ENCODE results near the gene DRC1. TPM values are rescaled to one million over a fixed set of nuclear protein-coding genes. Genes with fewer than 3 reads are reported as not detected.
"Not testable (repeated sequence)": the region's sequence is repeated elsewhere in the genome, so short reads cannot be mapped to it uniquely, and the experiment has no call there.

Gene DRC1
- total RNA-seq: not detected

- Mint-ChIP-seq H3K4me1 (ENCODE audit: low read depth in 2 of 2) (peaks cover 6 to 7% of the 10 kb centered on the region in 2 donors), H3K4me3 (no peak within 1 kb of the TSS), H3K27ac (no peak within 1 kb of the TSS), H3K27me3 (peaks cover 0 to 5% of the 10 kb centered on the region in 2 donors), H3K9me3 (no peaks in the 10 kb centered on the region), H3K36me3 (peaks cover 3% of the 10 kb centered on the region)
- DNase-seq (ENCODE audit: low spot score): no peak
- ATAC-seq: peak; percentile 57 to 59
Measured at GRCh38 chr2:26401739-26402541, at the start of gene DRC1. TSS of gene DRC1 (plus strand) at chr2:26401920. CDS start at chr2:26401990, 70 bp downstream.

DNA sequence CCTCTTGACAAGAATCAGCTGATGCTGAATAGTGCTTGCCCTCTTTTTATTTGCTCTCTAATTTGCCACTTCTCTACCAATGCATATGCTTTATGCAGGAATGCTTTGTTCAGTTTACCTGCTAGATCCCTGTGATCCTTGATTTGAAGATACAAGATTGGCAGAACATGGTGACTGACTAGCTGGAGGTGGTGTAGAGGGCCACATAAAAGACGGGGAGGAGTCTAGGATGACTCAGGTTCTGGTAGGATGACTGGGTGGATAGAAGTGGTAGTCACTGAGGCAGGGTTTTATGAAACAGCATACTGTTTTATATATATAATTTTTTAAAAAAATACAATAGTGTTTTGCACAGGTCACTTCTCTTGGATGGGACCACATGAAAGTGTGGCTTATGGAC, 48.8 kb upstream of the DRC1 start:
- Mint-ChIP-seq H3K27ac (no peak overlapping the region), H3K4me3 (no peak overlapping the region), H3K4me1 (ENCODE audit: low read depth in 2 of 2) (peaks cover 35 to 49% of the 10 kb centered on the region in 2 donors), H3K27me3 (no peaks in the 10 kb centered on the region), H3K9me3 (no peaks in the 10 kb centered on the region), H3K36me3 (peaks cover 6% of the 10 kb centered on the region)
- ATAC-seq (peak in 1 of 2 donors; percentile 58), DNase-seq (ENCODE audit: low spot score) (no peak)

- H3K36me3 Mint-ChIP-seq: not testable (repeated sequence)
Measured at GRCh38 chr2:26354469-26354868, 47.3 kb upstream of the DRC1 start.

DNA sequence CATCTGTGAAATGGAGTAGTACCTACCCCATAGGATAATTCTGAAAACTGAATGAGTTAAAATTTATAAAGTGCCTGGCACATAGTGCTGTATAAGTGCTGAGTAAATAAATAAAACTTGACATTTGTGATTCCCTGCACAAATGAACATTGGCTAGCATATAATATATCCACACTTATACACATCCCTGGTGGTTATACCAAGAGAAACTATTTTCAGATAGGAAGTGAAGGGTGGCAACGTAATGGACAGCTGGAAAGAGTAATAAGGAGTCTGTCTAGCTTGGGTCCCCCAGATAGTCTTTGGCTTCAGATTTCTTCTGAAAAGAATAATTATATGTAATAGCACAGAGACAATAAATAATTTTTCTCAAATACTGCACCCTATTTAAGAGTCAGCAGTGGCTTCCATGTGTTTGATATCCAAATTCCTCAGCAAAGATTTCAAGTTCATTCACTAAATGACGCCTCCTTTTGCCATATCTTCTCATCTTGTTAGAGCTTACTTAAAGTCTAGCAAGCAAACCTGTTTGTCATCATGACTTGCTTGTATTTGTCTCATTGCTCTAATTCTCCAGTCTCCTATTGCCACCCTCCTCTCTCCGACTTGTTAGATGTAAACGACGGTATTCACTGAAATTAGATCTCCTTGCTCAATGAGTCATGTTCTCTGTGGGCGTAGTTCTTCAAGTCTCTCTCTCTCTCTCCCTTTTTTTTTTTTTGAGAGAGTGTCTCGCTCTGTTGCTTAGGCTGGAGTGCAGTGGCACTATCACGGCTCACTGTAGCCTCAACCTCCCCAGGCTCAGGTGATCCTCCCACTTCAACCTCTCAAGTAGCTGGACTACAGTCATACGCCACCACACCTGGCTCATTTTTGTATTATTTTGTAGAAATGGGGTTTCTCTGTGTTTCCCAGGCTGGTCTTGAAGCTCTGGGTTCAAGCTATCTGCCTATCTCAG, 46.4 kb upstream of the DRC1 start:
- no peak for ATAC-seq
- DNase-seq (ENCODE audit: low spot score): no peak
- H3K27me3 Mint-ChIP-seq: no peaks in the 10 kb centered on the region
- H3K27ac Mint-ChIP-seq: no peak overlapping the region
- H3K36me3 Mint-ChIP-seq: no peaks in the 10 kb centered on the region
- H3K4me1 Mint-ChIP-seq (ENCODE audit: low read depth in 2 of 2): peaks cover 36 to 52% of the 10 kb centered on the region in 2 donors
- H3K4me3 Mint-ChIP-seq: no peak overlapping the region
- H3K9me3 Mint-ChIP-seq: no peaks in the 10 kb centered on the region

More at GRCh38 chr2:26354469-26354868, 47.3 kb upstream of the DRC1 start:
- ATAC-seq; DNase-seq (ENCODE audit: low spot score); H3K27ac Mint-ChIP-seq; H3K27me3 Mint-ChIP-seq; H3K4me3 Mint-ChIP-seq; H3K9me3 Mint-ChIP-seq: not testable (repeated sequence)
- H3K4me1 Mint-ChIP-seq (ENCODE audit: low read depth in 2 of 2): peaks cover 33 to 47% of the 10 kb centered on the region in 2 donors

GRCh38 chr2:26356111-26356510, 45.6 kb upstream of the DRC1 start:
- Mint-ChIP-seq H3K36me3 (no peaks in the 10 kb centered on the region), H3K9me3 (no peaks in the 10 kb centered on the region), H3K27ac (no peak overlapping the region), H3K4me1 (ENCODE audit: low read depth in 2 of 2) (peaks cover 39 to 60% of the 10 kb centered on the region in 2 donors), H3K4me3 (no peak overlapping the region), H3K27me3 (no peaks in the 10 kb centered on the region)
- ATAC-seq (no peak), DNase-seq (ENCODE audit: low spot score) (no peak)

GRCh38 chr2:26356771-26357170, 44.9 kb upstream of the DRC1 start:
- H3K9me3 Mint-ChIP-seq: no peaks in the 10 kb centered on the region
- ATAC-seq (no peak), DNase-seq (ENCODE audit: low spot score) (no peak)
- H3K36me3 Mint-ChIP-seq: no peaks in the 10 kb centered on the region
- H3K27ac Mint-ChIP-seq: no peak overlapping the region
- H3K27me3 Mint-ChIP-seq: no peaks in the 10 kb centered on the region
- no peak overlapping the region for H3K4me3 Mint-ChIP-seq
- H3K4me1 Mint-ChIP-seq (ENCODE audit: low read depth in 2 of 2): peaks cover 34 to 55% of the 10 kb centered on the region in 2 donors

- Mint-ChIP-seq H3K27me3 (no peaks in the 10 kb centered on the region), H3K27ac (no peak overlapping the region), H3K4me3 (no peak overlapping the region), H3K9me3 (no peaks in the 10 kb centered on the region), H3K36me3 (no peaks in the 10 kb centered on the region), H3K4me1 (ENCODE audit: low read depth in 2 of 2) (peaks cover 36 to 53% of the 10 kb centered on the region in 2 donors)
- ATAC-seq (no peak), DNase-seq (ENCODE audit: low spot score) (no peak)
Measured at GRCh38 chr2:26359886-26360473, 41.7 kb upstream of the DRC1 start.

DNA sequence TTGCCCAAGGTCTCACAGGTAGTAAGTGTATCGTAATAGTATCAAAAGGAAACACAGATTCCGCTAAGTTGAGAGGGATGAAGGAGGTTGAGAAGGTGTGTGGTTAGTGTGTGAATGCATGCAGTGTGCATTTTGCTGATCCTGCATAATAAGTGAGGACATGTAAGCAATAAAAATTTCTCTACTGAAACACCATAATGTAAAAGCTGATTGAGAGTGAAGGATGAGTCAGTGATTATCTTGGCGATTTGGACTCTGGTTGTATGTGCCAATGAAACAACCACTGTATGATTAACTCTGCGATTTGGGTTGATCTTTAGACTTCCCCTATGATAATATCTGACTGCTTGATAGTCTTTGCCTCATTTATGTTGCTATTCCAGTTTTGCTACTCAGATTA, 38.4 kb upstream of the DRC1 start:
- Mint-ChIP-seq H3K4me1 (ENCODE audit: low read depth in 2 of 2) (peaks cover 20 to 31% of the 10 kb centered on the region in 2 donors), H3K4me3 (no peak overlapping the region), H3K27ac (peak overlapping the region in 1 of 2 donors; percentile 4), H3K36me3 (peaks cover 7% of the 10 kb centered on the region), H3K9me3 (no peaks in the 10 kb centered on the region), H3K27me3 (no peaks in the 10 kb centered on the region)
- no peak for DNase-seq (ENCODE audit: low spot score)
- peak in 1 of 2 donors; percentile 70 for ATAC-seq

DNA sequence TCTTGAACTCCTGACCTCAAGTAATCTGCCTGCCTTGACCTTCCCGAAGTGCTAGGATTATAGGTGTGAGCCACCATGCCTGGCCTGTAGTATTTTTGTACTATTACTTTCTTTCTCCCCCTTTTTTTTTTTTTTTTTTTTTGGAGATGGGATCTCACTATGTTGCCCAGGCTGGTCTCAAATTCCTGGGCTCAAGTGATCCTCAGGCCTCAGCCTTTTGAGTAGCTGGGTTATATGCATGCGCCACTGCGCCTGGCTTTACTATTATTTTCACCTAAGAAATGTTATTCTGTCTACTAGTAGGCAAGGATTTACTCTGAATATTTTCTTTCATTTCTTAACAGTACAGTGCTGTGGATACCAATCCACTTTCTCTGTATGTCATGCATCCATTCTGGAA, 37.8 kb upstream of the DRC1 start:
- H3K9me3 Mint-ChIP-seq: no peaks in the 10 kb centered on the region
- H3K27me3 Mint-ChIP-seq: no peaks in the 10 kb centered on the region
- no peak overlapping the region for H3K27ac Mint-ChIP-seq
- peaks cover 19 to 29% of the 10 kb centered on the region in 2 donors for H3K4me1 Mint-ChIP-seq (ENCODE audit: low read depth in 2 of 2)
- ATAC-seq: no peak
- peaks cover 9% of the 10 kb centered on the region for H3K36me3 Mint-ChIP-seq
- no peak overlapping the region for H3K4me3 Mint-ChIP-seq
- DNase-seq (ENCODE audit: low spot score): no peak

DNA sequence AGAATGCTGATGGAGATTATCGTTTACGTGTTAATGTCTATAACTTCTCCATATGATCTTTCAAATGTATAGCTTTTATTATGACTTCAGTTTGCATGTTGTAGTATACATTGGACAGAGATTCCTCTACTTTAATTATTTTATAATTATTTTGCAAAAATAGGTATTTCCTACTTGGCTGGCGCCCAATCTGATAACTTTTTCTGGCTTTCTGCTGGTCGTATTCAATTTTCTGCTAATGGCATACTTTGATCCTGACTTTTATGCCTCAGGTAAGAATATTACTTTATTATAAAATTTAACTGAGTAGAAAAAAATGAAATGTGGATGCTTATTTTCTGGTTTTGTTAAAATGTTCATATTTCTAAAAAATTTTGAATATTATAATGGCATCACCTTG, 37.1 kb upstream of the DRC1 start:
- Mint-ChIP-seq H3K9me3 (no peaks in the 10 kb centered on the region), H3K27ac (no peak overlapping the region), H3K36me3 (peaks cover 16% of the 10 kb centered on the region), H3K4me3 (no peak overlapping the region), H3K4me1 (ENCODE audit: low read depth in 2 of 2) (peaks cover 13 to 29% of the 10 kb centered on the region in 2 donors), H3K27me3 (no peaks in the 10 kb centered on the region)
- ATAC-seq: no peak
- no peak for DNase-seq (ENCODE audit: low spot score)

DNA sequence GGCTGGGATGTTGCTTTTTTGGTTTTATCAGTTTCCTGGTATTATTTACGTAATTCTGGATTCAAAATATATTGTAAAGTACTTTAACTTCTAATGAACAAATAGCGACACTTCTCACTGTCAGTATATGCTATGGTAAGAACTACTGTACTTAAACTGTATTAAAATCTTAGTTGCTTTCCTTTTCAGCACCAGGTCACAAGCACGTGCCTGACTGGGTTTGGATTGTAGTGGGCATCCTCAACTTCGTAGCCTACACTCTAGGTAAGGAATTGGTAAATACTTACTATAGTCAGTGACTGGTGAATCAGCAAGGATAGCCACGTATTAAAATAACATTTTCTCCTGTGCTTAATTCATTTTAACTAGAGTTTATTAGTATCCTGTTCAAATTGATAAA, 34.8 kb upstream of the DRC1 start:
- Mint-ChIP-seq H3K4me1 (ENCODE audit: low read depth in 2 of 2) (peaks cover 9 to 14% of the 10 kb centered on the region in 2 donors), H3K27me3 (no peaks in the 10 kb centered on the region), H3K36me3 (peaks cover 17% of the 10 kb centered on the region), H3K9me3 (no peaks in the 10 kb centered on the region), H3K27ac (no peak overlapping the region), H3K4me3 (no peak overlapping the region)
- no peak for ATAC-seq
- no peak for DNase-seq (ENCODE audit: low spot score)

DNA sequence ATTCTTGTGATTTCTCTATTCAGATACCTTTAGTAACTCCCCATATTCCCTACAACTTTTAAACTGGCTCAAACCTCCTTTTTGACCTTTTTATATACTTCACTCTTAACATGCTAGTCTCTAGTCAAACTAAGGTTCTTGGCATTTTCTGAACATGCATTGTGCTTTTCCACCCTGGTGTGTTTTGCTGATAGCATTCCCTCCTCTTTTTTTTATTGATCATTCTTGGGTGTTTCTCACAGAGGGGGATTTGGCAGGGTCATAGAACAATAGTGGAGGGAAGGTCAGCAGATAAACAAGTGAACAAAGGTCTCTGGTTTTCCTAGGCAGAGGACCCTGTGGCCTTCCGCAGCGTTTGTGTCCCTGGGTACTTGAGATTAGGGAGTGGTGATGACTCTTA, 32.1 kb upstream of the DRC1 start:
- not testable (repeated sequence) for H3K27me3 Mint-ChIP-seq; ATAC-seq; H3K4me1 Mint-ChIP-seq (ENCODE audit: low read depth in 2 of 2); H3K4me3 Mint-ChIP-seq; H3K9me3 Mint-ChIP-seq; DNase-seq (ENCODE audit: low spot score); H3K27ac Mint-ChIP-seq
- H3K36me3 Mint-ChIP-seq: peaks cover 21% of the 10 kb centered on the region

GRCh38 chr2:26370909-26371308, 30.8 kb upstream of the DRC1 start:
- peaks cover 26% of the 10 kb centered on the region for H3K36me3 Mint-ChIP-seq
- H3K9me3 Mint-ChIP-seq; H3K27me3 Mint-ChIP-seq; DNase-seq (ENCODE audit: low spot score); H3K27ac Mint-ChIP-seq; H3K4me3 Mint-ChIP-seq; H3K4me1 Mint-ChIP-seq (ENCODE audit: low read depth in 2 of 2); ATAC-seq: not testable (repeated sequence)
